Tibial nerve (tissue), 4 donors: Measurements from ENCODE around the gene ASF1A. TPM values are rescaled to one million over a fixed set of nuclear protein-coding genes. Genes with fewer than 3 reads are reported as not detected.

Experiments used
- DNase-seq, 2 donors: peaks; one replicate each; pipeline ENCODE4 v3.0.0-alpha.2; 2019; ENCODE audit warnings: low spot score in 2 of 2
- H3K27ac ChIP-seq, 4 donors: fragments of 200-600 bp; sonication (generic) in 3 of 4; one replicate each; pipeline ENCODE4 v1.5.1; 2017 to 2019; ENCODE audit warnings: mild to moderate bottlenecking in 1 of 4
- H3K27me3 ChIP-seq, 2 donors: fragments of 200-600 bp; sonication (generic) in 1 of 2; one replicate each; pipeline versions ENCODE4 v1.5.1 to v1.6.0; 2017 to 2019
- H3K36me3 ChIP-seq, 3 donors: fragments of 200-600 bp; sonication (generic); one replicate each; pipeline ENCODE4 v1.5.1; 2018 to 2019
- H3K4me1 ChIP-seq, 4 donors: fragments of 200-600 bp; sonication (generic) in 3 of 4; one replicate each; pipeline ENCODE4 v1.5.1; 2017 to 2019
- H3K4me3 ChIP-seq, 4 donors: fragments of 200-600 bp; sonication (generic) in 3 of 4; one replicate each; pipeline ENCODE4 v1.5.1; 2017 to 2019; ENCODE audit warnings: mild to moderate bottlenecking in 1 of 4, moderate library complexity in 1 of 4
- H3K9me3 ChIP-seq, 4 donors: fragments of 200-600 bp; sonication (generic) in 3 of 4; one replicate each; pipeline ENCODE4 v1.5.1; 2017 to 2019
- EP300 ChIP-seq, 2 donors: sonication (generic); formaldehyde crosslinking; IDR thresholded peaks; one replicate each; pipeline ENCODE4 v1.6.1; 2017; ENCODE audit warnings: antibody characterized with exemption in 2 of 2, mild to moderate bottlenecking in 1 of 2
- POLR2A ChIP-seq, 2 donors: fragments of 450-650 bp; IDR thresholded peaks; one replicate each; pipeline ENCODE4 v1.6.1; 2017; ENCODE audit warnings: antibody characterized with exemption in 2 of 2, mild to moderate bottlenecking in 2 of 2, moderate library complexity in 2 of 2
- WGBS, 2 donors: methylation state at CpG; one replicate each; pipeline ENCODE4 v1.1.5; 2018; 5-methylcytosine and 5-hydroxymethylcytosine counted together
- total RNA-seq, 4 donors: library from RNA; depleted of rRNA; stranded (reverse); fragments of >200 nt; gene quantifications; one replicate each; pipeline ENCODE4 v1.1.0, GENCODE V29; 2016
- TF ChIP-seq, protein P1 (sequence below), 5 experiments: fragments of 200-600 bp in 3 of 5; fragments of 450-650 bp in 2 of 5; sonication (generic) in 3 of 5; IDR thresholded peaks; one replicate each; pipeline ENCODE4 v1.5.1; 2016 to 2019; ENCODE audit warnings: antibody characterized with exemption in 5 of 5, mild to moderate bottlenecking in 3 of 5, moderate library complexity in 2 of 5

Gene ASF1A
- total RNA-seq, 4 donors from 2014 or later, result 8.6 to 14.2 (median 13.0) TPM

DNA sequence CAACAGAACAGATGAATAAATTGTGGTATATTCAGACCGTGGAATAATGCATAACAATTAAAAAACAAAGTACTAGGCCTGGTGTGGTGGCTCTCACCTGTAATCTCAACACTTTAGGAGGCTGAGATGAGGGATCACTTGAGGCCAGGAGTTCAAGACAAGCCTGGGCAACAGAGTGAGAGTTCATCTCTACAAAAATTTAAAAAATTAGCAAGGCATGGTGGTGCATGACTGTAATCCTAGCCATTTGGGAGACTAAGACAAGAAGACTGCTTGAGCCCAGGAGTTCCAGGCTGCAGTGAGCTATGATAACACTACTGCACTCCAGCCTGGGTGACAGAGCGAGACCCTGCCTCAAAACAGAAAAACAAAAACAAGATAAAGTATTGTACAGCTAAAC lies 16.1 kb upstream of the ASF1A start:
- 90 to 95% methylated on average over 2 of the region's 2 CpGs for WGBS, 2 donors
- no peak overlapping the region for H3K4me3 ChIP-seq

DNA sequence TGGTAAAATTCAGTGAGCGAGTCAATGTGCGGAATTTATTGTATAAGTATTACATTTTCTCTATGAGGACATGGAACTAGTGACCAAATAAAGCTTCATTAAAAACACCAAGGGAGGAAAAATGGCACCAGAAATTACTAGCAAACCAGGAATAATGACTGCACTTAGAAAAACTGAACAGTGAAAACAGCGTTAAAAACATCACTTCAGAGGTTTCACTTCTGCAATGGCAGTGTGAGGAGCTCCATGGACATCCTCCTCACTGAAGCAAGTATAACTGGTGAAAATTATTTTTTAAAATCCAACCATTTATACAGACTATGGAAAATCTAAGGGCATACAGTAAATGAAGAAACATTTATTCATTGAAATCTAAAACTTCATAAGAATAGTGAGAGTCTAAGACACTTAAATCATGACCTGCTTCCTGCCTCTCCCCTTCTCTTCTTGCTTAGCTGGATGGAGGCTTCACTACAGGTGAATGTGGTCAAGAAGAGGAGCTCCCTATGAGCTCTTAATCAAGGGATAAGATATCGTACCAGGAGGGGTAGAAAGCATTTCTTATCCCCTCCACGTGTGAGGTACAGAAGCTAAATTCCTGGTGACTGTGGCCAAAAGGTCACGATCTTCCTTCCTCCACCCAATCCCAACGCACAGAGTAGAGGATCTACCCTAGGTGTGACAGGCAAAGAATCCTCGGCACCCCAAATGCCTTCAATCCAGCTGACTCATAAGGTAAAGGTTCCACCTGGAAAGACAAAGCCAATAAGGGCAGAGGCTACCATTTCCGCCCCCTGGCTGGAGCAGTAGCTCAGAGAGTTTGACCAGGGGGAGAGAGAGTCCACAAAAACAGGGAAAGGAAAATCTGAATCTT lies 12.3 kb upstream of the ASF1A start:
- H3K27me3 ChIP-seq, result no peaks in the 10 kb centered on the region
- no peak for DNase-seq
- no peaks in the 10 kb centered on the region for H3K9me3 ChIP-seq
- 88 to 89% methylated on average over 9 of the region's 9 CpGs for WGBS, 2 donors
- H3K36me3 ChIP-seq, result no peaks in the 10 kb centered on the region
- no peak overlapping the region for H3K4me3 ChIP-seq
- H3K4me1 ChIP-seq, result peaks cover 0 to 8% (median 0%) of the 10 kb centered on the region in 4 donors
- H3K27ac ChIP-seq, result no peak overlapping the region
- TF ChIP-seq, protein P1, sequence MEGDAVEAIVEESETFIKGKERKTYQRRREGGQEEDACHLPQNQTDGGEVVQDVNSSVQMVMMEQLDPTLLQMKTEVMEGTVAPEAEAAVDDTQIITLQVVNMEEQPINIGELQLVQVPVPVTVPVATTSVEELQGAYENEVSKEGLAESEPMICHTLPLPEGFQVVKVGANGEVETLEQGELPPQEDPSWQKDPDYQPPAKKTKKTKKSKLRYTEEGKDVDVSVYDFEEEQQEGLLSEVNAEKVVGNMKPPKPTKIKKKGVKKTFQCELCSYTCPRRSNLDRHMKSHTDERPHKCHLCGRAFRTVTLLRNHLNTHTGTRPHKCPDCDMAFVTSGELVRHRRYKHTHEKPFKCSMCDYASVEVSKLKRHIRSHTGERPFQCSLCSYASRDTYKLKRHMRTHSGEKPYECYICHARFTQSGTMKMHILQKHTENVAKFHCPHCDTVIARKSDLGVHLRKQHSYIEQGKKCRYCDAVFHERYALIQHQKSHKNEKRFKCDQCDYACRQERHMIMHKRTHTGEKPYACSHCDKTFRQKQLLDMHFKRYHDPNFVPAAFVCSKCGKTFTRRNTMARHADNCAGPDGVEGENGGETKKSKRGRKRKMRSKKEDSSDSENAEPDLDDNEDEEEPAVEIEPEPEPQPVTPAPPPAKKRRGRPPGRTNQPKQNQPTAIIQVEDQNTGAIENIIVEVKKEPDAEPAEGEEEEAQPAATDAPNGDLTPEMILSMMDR (IDR thresholded peaks at IDR 0.05), result no peak
- no peak for TF ChIP-seq EP300 (IDR thresholded peaks at IDR 0.05)
- no peak for TF ChIP-seq POLR2A (IDR thresholded peaks at IDR 0.05)

More for the DNA sequence above, 16.1 kb upstream of the ASF1A start:
- no peak for DNase-seq
- TF ChIP-seq POLR2A (IDR thresholded peaks at IDR 0.05), result no peak
- TF ChIP-seq, protein P1 (IDR thresholded peaks at IDR 0.05), result no peak
- TF ChIP-seq EP300 (IDR thresholded peaks at IDR 0.05), result no peak
- peaks cover 0 to 15% (median 0%) of the 10 kb centered on the region in 4 donors for H3K4me1 ChIP-seq
- H3K27ac ChIP-seq, result no peak overlapping the region
- no peaks in the 10 kb centered on the region for H3K27me3 ChIP-seq
- H3K9me3 ChIP-seq, result no peaks in the 10 kb centered on the region
- no peaks in the 10 kb centered on the region for H3K36me3 ChIP-seq

DNA sequence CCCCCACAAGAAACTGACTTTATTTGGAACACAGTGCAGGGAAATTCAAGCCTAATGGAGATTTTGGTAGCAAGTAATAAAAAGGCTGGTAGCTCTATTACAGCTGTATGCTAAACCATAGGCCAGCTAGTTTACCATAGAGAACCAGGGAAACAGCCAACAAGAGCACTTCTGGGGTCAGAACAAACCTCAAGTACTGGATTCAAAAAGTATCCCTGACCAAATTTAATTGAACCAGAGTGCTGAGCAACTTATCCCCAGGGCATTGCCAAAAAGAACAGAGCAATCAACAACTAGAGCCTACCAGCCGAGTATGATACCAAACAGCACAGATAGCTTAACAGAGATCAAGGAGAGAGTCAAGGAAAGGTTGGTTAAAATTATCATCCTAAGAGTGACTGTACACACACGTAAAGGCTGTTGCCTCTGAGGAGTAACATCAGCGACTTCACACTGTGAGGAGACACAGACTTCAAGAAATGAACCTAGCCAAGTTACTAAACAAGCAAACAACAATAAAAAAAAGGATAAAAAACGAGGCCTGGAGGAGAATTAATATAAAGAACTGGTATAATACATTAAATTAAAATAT lies 11.5 kb upstream of the ASF1A start:
- WGBS, 2 donors, result 88 to 96% methylated on average over 4 of the region's 4 CpGs
- H3K4me3 ChIP-seq, result no peak overlapping the region
- H3K36me3 ChIP-seq, result no peaks in the 10 kb centered on the region
- peaks cover 0 to 6% (median 0%) of the 10 kb centered on the region in 4 donors for H3K4me1 ChIP-seq
- TF ChIP-seq, protein P1 (IDR thresholded peaks at IDR 0.05), result no peak
- TF ChIP-seq POLR2A (IDR thresholded peaks at IDR 0.05) (no peak), EP300 (IDR thresholded peaks at IDR 0.05) (no peak)
- H3K9me3 ChIP-seq, result no peaks in the 10 kb centered on the region
- H3K27me3 ChIP-seq, result no peaks in the 10 kb centered on the region
- DNase-seq, result no peak
- H3K27ac ChIP-seq, result no peak overlapping the region

DNA sequence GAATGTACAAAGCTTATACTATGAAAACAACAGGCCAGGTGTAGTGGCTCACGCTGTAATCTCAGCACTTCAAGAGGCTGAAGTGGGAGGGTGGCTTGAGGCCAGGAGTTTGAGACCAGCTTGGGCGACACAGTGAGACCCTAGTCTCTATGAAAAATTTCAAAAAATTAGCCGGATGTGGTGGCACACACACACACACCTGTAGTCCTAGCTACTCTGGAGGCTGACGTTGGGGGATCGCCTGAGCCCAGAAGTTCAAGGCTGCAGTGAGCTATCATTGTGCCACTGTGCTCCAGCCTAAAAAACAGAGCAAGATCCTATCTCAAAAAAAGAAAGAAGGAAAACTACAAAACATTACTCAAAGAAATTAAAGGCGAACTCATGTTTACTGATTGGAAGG lies 7.3 kb upstream of the ASF1A start:
- no peak for TF ChIP-seq POLR2A (IDR thresholded peaks at IDR 0.05)
- TF ChIP-seq, protein P1 (IDR thresholded peaks at IDR 0.05), result no peak
- no peak for TF ChIP-seq EP300 (IDR thresholded peaks at IDR 0.05)
- 94 to 96% methylated on average over 6 of the region's 6 CpGs for WGBS, 2 donors

DNA sequence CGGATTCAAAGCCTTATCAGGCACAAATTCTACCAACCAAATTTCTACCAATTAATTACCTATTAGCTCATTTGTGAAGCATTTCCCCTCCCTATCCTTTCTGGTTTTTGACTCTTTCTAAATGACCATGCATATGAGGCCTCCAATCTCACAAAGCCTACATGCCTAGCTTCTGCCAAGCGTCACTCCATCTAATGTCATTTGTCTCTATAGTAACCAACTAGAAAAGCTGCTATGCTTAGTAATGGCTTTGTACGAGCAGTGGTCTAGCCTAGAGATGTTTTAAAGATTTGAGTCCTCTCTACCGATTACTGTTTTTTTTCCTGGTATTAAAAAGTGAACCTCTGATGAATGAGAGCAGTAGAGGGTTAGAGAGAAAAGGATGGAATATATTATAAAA lies 4.8 kb upstream of the ASF1A start:
- WGBS, 2 donors, result 87 to 91% methylated on average over 4 of the region's 4 CpGs
- no peak for TF ChIP-seq EP300 (IDR thresholded peaks at IDR 0.05)
- TF ChIP-seq, protein P1 (IDR thresholded peaks at IDR 0.05), result no peak
- TF ChIP-seq POLR2A (IDR thresholded peaks at IDR 0.05), result no peak

More for the DNA sequence above, 7.3 kb upstream of the ASF1A start:
- Histone ChIP-seq H3K4me1 (peaks cover 0 to 8% (median 3%) of the 10 kb centered on the region in 4 donors), H3K4me3 (no peak overlapping the region), H3K27ac (no peak overlapping the region), H3K9me3 (no peaks in the 10 kb centered on the region), H3K27me3 (no peaks in the 10 kb centered on the region), H3K36me3 (no peaks in the 10 kb centered on the region)
- no peak for DNase-seq

More for the DNA sequence above, 4.8 kb upstream of the ASF1A start:
- H3K36me3 ChIP-seq, result no peaks in the 10 kb centered on the region
- no peak overlapping the region for H3K27ac ChIP-seq
- DNase-seq, result no peak
- H3K4me3 ChIP-seq, result no peak overlapping the region
- H3K27me3 ChIP-seq, result no peaks in the 10 kb centered on the region
- peaks cover 0 to 22% (median 12%) of the 10 kb centered on the region in 4 donors for H3K4me1 ChIP-seq
- H3K9me3 ChIP-seq, result no peaks in the 10 kb centered on the region
